ENCODE measurements around the gene SLC25A13.

Gene SLC25A13

DNA sequence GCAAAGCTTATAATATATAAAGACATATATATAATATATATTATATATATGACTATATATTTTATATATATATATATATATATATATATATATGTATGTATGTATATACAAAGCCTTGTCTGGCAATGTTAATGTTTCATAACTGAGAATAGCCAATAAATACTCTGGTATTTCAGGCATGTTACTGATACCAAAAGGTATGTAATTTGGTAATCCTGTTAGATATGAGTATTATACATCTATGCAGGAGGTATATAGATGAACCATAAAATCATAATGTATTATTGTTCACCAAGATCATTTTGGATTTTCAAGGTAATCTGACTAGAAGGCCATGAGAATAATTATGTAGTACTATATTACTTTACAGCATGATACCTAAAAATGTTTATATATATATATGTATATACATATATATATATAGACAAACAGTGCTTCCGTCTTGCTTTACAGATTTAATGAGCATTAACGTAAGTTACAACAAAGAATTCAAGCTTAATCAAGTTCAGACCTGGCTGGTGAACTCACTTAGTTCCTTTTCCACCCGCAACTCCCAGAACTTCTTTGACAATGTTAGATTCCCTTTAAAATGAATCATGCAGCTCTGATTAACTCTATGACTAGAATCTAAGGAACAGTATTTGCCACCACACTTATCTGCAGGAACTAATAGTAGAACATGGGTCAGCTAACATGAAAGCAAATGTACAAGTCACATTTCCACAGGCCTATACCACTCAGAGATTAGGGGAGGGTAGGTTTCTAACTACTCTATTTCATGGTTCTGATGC is 82.7 kb downstream of the SLC25A13 start:
- no peak for DNase-seq

DNA sequence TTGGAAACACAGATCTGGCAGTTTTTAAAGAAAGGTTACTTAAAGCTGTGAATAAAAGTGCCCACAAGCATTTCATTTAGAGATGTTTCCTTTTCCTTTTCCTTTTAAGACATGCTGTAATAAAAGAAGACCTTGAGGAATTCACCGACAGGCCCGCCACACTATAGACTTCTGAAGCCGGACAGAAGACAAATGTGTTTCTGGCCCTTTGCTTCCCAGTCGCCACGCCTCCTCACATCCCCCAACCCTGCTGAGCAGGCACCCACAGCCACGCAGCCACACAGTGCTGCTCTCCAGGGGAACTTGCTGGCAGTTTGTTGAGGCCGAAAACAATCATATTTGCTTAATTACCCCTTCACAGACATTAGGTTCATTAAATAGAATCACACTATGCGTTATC is 83.4 kb downstream of the SLC25A13 start:
- no peak for DNase-seq

DNA sequence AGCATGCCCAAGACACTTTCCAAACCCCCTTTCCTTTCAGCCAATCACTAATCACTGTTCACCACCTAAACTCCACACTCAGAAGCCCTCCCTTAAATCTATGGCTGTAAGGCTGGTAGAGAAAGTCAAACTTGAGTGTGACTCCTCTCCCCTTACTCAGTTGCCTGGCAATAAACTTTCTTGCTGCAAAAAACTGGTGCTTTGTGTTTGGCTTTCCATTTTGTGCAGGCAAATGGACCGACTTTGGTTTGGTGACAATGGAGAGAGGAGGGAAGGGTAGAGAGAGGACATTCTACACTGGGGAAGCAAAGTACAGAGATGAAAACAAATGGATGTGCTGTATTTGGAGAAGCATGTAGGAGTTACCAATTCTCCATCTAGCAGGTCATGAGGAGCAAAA is 84.9 kb downstream of the SLC25A13 start:
- DNase-seq, result no peak

DNA sequence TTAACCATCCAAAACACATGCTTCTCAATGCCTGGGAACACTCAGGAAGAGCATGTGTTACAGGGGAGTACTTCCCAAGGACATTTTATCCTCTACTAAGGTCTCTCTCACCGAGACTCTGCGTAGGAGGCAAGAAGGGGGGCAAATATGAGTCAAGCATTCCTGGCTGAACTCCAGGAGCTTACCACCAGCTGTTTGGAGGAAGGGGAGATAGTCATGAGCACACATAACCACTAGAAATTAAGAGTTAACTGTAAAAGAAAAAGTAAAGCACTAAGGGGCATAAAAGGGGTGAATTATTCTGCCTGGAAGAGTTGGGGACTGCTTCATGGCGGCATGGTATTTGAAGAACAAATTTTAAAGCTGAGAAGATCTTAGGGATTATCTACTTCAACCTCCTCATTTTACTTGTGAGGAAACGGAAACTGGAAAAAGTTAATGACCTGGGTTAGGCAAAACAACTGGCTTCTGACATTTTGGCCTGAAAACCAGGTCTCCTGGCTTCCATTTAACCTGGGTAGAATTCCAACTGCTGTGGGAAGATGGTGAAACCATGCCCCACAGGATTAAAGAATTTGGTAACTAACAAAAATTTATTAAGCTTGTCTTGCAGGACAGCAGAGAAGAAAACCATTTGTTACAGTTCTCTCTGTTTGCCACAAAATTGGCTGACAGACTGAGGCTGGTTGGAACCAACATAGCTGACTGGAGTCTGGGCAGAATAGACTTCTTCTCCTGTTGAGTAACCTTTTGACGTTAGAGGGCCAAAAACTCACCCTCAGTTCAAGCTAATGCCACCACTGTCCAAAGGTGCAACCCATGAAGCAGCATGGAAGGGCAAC is 85.5 kb downstream of the SLC25A13 start:
- DNase-seq, result no peak

DNA sequence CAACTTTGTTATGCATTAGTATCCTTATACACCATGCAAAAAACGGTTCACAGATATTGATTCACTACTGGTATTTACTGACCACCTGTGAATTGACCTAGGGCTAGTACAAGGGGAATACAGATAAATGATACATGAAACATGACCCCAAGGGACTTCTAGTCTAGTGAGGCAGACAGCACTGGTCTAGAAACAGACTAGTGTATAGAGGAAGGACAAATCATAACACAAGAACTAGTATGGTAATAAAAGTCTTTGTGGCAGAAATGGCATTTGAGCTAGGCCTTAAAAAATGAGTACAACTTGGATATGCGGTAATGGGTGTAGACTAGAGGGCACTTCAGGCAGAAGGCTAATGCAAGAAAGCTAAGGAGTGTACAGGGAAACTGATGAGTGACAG is 86.6 kb downstream of the SLC25A13 start:
- DNase-seq, result no peak

DNA sequence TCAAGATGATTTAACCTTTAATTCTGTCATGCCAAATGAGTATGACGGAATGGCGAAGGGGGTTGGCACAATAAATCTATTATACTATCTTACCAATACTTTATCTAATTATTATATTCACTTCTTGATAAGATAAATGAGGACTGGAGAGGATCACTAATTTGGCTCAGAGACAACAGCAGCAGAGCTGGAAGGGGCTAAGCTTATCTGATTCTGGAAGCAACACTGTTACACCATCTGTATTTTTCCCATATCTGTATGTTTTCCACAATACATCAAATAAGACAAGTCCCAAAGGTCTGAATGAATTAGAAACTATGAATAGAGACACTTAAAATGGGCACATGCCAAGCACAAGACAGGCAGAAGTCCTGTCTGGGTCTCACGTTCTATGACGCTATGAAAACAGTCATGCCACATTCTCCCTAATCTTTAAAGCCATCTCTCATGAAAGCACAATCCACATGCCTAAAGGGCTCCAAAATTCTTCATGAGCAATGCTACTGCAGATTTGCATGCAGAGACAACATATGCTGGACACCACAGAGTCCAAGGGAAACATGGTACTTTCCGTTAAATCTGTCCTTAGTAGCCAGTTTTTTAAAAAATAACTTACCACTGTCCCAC is 88.3 kb downstream of the SLC25A13 start:
- no peak for DNase-seq

DNA sequence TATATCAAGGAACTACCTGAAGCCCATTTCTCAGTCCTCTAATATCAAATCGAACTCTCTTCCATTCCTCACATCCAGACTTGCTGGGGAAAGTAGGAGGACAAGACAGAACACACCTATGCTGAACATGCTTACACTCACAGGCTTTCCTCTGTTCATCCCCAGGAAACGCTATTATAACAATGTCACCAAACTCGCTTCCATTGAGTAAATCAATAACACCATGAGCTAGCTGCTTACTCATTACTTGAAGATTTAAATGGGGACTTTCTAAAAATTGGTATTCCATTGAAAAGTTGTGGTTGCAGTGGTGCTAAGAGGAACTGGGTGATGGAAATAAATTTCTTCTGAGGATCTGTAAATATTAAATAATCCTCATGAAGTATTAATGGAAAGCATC is 88.8 kb downstream of the SLC25A13 start:
- no peak for DNase-seq

DNA sequence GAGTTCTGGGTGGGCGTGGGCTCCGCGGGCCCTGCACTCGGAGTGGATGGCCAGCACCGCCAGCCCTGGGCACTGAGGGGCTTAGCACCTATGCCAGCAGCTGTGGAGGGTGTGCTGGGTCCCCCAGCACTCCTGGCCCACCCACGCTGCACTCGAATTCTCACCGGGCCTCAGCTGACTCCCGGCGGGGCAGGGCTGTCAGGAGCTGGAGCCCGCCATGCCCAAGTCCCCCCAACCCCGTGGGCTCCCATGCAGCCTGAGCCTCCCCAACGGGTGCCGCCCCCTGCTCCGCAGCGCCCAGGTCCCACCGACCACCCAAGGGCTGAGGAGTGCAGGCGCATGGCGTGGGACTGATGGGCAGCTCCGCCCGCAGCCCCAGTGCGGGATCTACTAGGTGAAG is 93.1 kb downstream of the SLC25A13 start:
- no peak for DNase-seq

DNA sequence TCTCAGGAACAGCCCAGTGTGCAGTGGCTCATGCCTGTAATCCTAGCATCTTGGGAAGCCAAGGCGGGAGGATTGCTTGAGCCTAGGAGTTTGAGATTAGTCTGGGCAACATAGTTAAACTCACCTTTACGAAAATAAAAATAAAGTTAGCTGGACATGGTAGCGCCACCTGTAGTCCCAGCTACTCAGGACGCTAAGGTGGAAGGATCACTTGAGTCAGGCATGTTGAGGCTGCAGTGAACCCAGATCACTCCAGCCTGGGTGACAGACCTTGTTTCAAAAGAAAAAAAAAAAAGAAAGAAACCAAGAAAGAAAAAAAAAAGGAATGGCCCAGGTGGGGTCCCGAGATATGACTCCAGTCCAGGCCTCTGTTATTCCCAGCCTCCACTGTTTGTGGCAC is 96.6 kb downstream of the SLC25A13 start:
- DNase-seq, result no peak

DNA sequence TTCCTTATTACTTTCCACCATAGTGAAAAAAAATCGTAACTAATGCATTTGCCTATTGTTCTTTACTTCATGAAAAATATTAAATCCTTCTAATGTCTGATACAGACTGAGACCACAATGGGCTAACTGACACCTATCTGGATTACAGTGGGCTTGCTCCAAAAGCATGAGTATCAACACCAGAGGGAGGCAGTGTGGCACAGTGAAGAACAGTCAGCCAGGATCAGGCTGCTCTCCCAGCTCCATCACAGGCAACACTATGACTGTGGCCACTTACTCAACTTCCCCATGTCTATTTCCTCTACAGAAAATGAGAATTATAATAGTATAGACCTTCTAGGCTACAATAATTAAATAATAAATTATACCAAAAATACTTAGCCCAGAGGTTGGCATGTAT is 97.2 kb downstream of the SLC25A13 start:
- DNase-seq, result no peak

DNA sequence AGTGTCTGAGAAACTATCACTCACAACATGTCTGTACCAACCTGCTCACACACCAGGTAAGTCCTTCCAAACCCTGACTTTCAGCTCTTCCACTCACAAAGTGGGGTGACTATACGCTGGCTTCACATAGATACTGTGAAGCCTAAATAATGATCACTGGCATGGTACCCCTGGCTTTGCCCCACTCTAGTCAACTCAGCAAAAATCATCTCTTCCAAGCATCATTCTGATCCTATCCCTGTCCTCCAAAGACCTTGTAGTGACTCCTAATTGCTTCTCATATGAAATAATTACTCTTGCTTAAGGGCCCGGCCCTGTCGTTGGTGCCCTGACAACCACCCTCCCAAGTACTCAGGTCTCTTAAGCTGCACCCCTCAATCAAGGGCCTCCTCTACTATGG is 97.8 kb downstream of the SLC25A13 start:
- DNase-seq, result no peak

DNA sequence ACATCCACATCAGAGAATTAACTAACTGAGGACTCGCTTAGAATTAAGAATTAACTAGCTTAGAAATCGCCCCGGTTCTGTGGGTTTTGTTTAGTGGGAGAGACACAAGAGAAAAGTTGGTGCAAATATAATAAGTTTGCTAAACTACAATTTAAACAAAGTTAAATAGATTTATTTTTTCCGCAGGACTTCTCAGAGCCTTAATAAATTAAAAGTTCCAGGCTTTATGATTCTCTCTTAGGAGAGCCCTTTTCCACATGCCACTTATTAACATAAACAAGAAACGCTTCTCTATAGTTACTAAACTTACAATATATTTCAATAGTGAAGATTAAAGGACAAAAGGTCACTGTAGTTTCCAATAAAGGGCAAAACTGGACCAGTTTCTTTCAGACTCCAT is 100.0 kb downstream of the SLC25A13 start:
- no peak for DNase-seq

DNA sequence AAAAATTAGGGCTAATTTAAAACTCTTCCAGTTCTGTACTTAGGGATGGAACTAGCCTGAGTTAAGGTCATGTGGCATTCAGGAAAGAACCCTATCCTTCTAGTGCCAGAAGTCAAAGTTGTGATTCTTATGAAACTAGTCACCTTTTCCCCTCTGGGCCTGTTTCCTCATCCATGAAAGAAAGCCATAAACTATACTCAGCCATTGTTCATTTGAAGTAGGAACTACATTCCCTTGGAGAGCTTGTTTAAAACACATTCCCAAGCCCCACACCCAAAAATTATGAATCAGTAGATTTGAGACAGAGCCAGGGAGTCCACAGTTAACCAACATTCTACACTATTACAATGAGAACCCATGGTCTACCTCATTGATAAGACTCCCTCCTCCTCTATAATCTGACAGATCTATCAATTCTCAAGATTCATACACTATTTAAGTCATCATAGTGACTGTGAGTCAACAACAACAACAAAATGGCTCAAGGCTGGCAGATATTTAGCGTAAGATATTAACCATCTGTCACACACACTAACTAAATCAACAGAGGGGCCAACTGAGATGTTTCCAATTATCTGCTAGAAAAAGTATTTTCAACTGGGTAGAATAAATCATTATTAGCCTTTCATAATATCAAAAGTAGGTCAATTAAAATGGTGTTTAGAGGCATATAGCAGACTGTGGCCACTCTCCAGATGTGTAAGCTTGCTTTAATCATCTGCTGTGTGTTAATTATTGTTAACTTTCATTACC is 102.3 kb downstream of the SLC25A13 start:
- no peak for DNase-seq

DNA sequence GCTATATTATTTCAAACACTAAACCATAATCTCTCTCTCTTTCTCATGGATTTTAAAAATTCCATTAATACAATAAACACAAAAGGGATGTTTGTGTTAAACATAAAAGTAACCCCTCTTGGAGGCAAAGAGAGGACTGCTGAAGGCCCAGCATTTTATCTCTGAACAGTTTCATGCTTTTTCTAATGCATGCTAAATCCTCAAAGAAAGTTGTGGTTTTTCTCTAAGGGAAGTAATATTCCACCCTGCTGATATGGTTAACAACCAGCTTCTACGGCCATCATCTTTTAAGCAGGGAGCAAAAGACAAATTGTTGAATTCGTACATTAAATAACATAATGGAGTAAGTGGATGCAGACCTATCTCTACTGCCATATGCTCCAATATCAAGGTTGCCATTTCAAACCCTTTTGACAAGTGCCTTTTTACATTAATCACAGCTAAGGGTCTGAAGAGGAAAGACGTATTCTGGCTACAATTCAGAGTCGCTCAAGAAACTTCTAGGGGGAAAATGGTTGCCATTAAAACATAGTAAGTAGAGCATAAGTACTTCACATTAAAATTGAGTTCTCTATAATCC is 103.1 kb downstream of the SLC25A13 start:
- no peak for DNase-seq

DNA sequence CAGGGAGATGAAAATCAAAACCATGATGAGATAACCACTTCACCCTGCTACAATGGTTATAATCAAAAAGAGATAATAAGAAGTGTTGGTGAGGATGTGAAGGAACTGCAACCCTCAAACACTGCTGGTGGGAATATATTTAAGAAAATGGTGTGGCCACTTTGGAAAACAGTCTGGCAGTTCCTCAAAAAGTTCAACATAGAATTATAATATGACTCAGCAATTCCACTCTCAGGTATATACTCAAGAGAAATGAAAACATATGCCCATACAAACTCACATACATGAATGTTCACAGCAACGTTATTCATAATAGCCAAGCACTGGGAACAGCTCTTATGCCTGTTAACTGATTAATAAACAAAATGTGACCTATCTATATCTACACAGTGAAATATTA is 104.8 kb downstream of the SLC25A13 start:
- no peak for DNase-seq

DNA sequence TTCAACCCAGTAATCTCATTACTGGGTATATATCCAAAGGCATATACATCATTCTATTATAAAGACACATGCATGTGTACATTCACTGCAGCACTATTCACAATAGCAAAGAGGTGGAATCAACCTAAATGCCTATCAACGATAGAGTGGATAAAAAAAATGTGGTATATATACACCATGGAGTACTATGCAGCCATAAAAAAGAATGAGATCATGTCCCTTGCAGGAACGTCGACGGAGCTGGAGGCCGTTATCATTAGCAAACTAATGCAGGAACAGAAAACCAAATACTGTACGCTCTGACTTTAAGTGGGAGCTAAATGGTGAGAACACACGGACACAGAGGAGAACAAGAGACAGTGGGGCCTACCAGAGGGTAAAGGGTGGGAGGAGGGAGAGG is 105.5 kb downstream of the SLC25A13 start:
- DNase-seq, result no peak

DNA sequence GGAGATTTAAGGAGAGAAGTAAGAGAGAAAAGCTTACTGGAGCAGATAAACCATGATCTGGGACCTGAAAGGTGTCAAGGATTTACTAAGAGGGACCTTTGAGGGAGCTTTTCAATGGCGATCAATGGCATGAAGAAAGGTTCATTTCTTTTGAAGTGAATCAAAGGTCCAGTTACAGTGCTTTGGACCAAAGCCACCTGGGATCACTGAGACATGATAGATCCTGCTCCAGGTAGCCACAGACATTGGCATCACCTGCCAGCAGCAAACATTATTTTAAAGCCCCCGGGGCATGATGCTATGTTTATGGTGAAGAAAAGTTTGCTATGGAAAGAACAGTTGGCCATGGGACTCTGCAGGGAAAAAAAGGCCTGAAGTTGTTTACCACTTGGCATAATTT is 109.4 kb downstream of the SLC25A13 start:
- no peak for DNase-seq

DNA sequence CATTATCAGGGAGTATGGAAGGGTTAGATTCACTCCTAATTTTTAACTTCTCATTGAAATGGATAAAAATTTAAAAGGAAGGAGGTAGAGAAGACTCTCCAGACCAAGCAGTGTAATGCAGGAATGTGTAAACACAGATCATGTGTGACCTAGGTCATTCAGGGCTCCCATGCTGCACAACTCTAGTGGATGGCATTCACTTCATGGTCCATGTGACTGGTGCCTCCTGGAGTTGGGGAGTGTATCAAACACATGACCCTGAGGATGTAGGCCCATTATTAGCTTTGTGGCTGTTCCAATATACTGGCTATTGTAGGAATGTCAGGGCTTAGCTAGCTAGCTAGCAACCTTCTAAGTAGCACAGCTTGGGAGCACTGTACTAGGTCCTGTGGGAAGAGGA is 109.9 kb downstream of the SLC25A13 start:
- DNase-seq, result no peak

DNA sequence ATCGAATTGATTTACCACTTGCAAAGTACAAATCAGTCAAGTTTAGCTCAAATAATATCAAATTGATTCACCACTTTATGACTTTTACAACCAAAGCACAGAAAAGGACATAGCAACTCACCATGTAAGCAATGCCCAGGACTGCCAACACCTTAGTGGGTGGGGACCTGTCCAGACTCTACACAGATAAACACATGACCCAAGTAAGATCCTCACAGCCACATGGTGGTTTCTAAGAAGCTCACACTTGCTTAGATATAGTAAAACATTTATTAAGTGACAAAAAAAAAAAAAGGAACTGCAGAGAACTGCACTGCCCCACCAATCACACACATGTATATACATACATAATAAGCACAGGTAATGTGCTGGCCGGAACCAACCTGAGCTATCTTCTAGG is 116.2 kb downstream of the SLC25A13 start:
- DNase-seq, result no peak

DNA sequence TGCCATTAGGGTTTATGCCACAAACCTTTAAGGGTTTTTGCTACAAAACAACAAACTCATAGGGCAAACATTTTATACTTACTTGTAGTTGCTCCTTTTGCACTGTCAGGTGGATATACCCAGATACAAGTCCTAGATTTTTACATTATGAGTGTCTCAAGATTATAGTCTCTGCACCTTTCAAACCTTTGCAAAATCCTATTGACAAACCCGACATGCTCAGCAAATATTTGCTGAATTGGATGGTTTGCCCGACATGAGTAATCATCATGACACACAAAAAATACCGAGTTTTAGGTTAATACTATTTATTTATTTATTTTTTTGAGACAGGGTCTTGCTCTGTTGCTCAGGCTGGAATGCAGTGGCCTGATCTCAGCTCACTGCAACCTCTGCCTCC is 117.3 kb downstream of the SLC25A13 start:
- DNase-seq, result no peak

DNA sequence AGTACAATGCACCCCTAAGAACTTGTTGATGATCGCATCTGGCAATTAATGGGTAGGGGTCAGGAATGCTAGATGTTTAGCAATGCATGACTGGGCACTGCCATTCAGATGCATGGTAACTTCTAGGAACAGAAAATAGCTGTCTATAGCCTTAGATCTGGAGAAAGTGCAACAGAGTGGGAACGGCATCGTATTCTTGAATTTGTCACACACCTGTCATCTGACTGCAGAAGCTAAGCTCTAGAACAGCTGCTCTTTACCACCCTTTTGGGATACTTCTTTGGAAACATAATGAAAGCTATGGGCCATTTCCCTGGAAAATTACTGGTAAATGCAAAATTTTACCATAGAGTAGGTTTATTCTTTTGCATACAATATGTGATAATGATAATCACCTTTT is 118.1 kb downstream of the SLC25A13 start:
- no peak for DNase-seq

DNA sequence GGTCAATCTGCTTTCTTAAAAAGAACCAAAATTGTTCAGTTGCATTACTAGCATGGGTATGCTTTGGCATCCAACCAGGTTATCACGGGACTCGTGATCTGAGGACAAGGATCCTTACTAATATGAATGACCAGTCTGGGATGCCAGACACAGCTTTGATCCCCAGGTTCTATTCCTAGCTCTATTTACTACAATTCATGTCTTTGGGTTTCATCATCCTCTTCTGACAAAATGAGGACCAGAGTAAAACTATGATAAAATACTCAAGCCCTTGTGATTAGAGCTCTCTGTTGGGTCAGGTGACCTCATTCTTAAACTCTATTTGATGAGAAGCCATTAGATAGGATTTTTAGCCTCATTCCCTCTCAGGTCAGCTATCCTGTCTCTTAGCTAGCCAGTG is 119.8 kb downstream of the SLC25A13 start:
- DNase-seq, result no peak

DNA sequence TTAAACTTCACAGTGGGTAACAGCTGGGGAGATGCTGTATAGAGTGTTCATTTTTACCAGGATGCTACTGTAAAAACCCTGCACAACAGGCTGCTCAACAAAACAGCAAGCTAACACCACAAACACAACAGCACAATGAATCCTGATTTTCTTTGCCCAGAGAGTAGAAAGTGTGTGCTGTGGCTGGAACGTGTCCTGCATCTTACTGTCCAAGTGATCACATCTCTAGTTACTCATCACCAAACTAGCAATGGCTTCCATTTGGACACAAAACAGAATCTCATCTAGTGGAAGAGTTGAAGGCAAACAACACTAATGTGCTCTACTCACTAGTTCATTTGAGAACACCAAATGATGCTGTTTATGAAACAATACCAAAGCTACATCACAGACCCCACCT is 121.2 kb downstream of the SLC25A13 start:
- DNase-seq, result no peak

All from stimulated activated CD4-positive, alpha-beta T cell treated with anti-CD3 and anti-CD28 coated beads, Interleukin-1b, Interleukin-23, amount 100 ng/mL, for 48 hours (primary cell).